Ishikawa (cell line): ENCODE results near the gene LYRM2.

Experiments used
- CEBPB ChIP-seq: IDR thresholded peaks from 2 replicates; pipeline ENCODE4 v1.6.1; 2012
- CREB1 ChIP-seq: IDR thresholded peaks from 2 replicates; pipeline ENCODE4 v1.6.1; 2012; ENCODE audit warnings: low read depth
- EGR1 ChIP-seq: IDR thresholded peaks from 2 replicates; pipeline ENCODE4 v1.6.1; 2012
- EP300 ChIP-seq: IDR thresholded peaks from 2 replicates; pipeline ENCODE4 v1.6.1; 2012; ENCODE audit warnings: borderline replicate concordance
- FOXM1 ChIP-seq: IDR thresholded peaks from 2 replicates; pipeline ENCODE4 v1.6.1; 2012; ENCODE audit warnings: low read depth, borderline replicate concordance
- MAX ChIP-seq: IDR thresholded peaks from 2 replicates; pipeline ENCODE4 v1.6.1; 2012
- NFIC ChIP-seq: IDR thresholded peaks from 2 replicates; pipeline ENCODE4 v1.6.1; 2012
- RAD21 ChIP-seq: IDR thresholded peaks from 2 replicates; pipeline ENCODE4 v1.6.1; 2012; ENCODE audit warnings: low read depth
- REST ChIP-seq: IDR thresholded peaks from 2 replicates; pipeline ENCODE4 v1.6.1; 2012; ENCODE audit warnings: low read depth, mild to moderate bottlenecking
- TAF1 ChIP-seq: IDR thresholded peaks from 2 replicates; pipeline ENCODE4 v1.6.1; 2012; ENCODE audit warnings: low read depth, mild to moderate bottlenecking
- TCF12 ChIP-seq: IDR thresholded peaks from 2 replicates; pipeline ENCODE4 v1.6.1; 2012; ENCODE audit warnings: low read depth
- TEAD4 ChIP-seq: IDR thresholded peaks from 2 replicates; pipeline ENCODE4 v1.6.1; 2012
- USF1 ChIP-seq: IDR thresholded peaks from 2 replicates; pipeline ENCODE4 v1.6.1; 2012
- YY1 ChIP-seq: IDR thresholded peaks from 2 replicates; pipeline ENCODE4 v1.6.1; 2012; ENCODE audit warnings: low read depth
- ZBTB7A ChIP-seq: IDR thresholded peaks from 2 replicates; pipeline ENCODE4 v1.6.1; 2012; ENCODE audit warnings: low read depth

LYRM2 gene

GRCh38 chr6:89655122-89655521 lies 16.6 kb upstream of the LYRM2 start:
- TF ChIP-seq MAX = no peak

GRCh38 chr6:89650579-89650978 lies 12.0 kb upstream of the LYRM2 start:
- TF ChIP-seq ZBTB7A (no peak), CREB1 (no peak), MAX (no peak), CEBPB (no peak), FOXM1 (no peak)

GRCh38 chr6:89649682-89650081 lies 11.1 kb upstream of the LYRM2 start:
- TF ChIP-seq USF1 (no peak), CEBPB (no peak), CREB1 (no peak), EGR1 (no peak), TEAD4 (no peak), EP300 (no peak), RAD21 (no peak), NFIC (no peak), ZBTB7A (no peak), YY1 (no peak), REST (no peak), FOXM1 (no peak), MAX (no peak), TAF1 (no peak), TCF12 (no peak)

GRCh38 chr6:89644864-89645263 lies 6.3 kb upstream of the LYRM2 start:
- TF ChIP-seq TCF12 = no peak
- TF ChIP-seq TEAD4 = peak; percentile 24; the same call in 1 of the 2 replicates
- no peak for TF ChIP-seq USF1
- no peak for TF ChIP-seq CREB1
- no peak for TF ChIP-seq EGR1
- TF ChIP-seq NFIC = no peak

GRCh38 chr6:89643406-89643805 lies 4.9 kb upstream of the LYRM2 start:
- TF ChIP-seq YY1 (no peak), EGR1 (no peak), CEBPB (no peak), NFIC (no peak), REST (no peak), MAX (no peak), TCF12 (no peak), ZBTB7A (no peak), USF1 (no peak), CREB1 (no peak)

- no peak for TF ChIP-seq REST
- no peak for TF ChIP-seq CEBPB
- no peak for TF ChIP-seq USF1
- TF ChIP-seq NFIC = no peak
- TF ChIP-seq MAX = no peak
- TF ChIP-seq RAD21 = no peak
- TF ChIP-seq EP300 = no peak
- TF ChIP-seq TCF12 = no peak
- no peak for TF ChIP-seq TAF1
- no peak for TF ChIP-seq FOXM1
- no peak for TF ChIP-seq EGR1
- no peak for TF ChIP-seq TEAD4
- TF ChIP-seq ZBTB7A = no peak
- TF ChIP-seq CREB1 = no peak
Observed at GRCh38 chr6:89642956-89643355, 4.4 kb upstream of the LYRM2 start.
